ENCODE measurements around the gene TFR2. TPM values are rescaled to one million over a fixed set of nuclear protein-coding genes. Genes with fewer than 3 reads are reported as not detected.

Gene TFR2
- total RNA-seq, 1 donor from 2014 or later, result 0.50 TPM

DNA sequence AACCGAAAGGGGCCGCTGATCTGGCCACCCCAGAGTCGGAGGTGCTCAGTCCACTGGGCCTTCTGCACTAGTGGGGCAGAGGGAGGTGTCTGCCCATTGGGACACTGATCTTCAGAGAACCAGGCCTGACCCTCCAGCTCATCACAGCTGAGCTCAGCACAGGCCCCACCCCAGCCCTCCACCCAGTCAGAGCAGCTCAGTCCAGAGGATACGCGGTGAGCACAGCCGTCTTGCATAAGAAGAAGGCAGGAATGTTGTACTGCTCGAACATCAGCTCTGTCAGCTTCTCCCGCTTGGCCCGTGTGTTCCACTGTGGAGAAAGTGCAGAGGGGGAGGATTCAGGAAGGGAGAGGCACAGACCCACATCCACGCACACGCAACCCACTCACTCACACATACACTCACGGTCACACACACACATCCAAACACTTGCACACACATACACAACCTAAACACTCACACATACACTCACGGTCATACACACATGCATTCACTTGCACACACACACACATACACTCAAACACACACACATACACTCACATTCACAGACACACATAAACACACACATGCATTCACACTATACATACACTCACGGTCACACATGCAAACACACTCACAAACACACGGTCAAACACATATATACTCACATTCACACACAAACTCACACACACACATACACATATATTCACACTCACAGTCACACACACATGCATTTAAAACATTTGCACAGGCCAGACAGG, 8.6 kb upstream of the TFR2 start:
- H3K79me2 ChIP-seq (ENCODE audit: insufficient read depth, low read length), result no peaks in the 10 kb centered on the region
- TF ChIP-seq EZH2 (IDR thresholded peaks at IDR 0.05; ENCODE audit: insufficient read depth, low read length) (no peak), CTCF (IDR thresholded peaks at IDR 0.05; ENCODE audit: insufficient read depth, low read depth, low read length) (no peak)
- no peak overlapping the region for H3K4me3 ChIP-seq (ENCODE audit: insufficient read depth, low read depth, low read length)
- no peaks in the 10 kb centered on the region for H3K9me3 ChIP-seq (ENCODE audit: insufficient read depth, low read depth, low read length)
- H3K27me3 ChIP-seq (ENCODE audit: insufficient read depth, low read length), result peaks cover 5% of the 10 kb centered on the region
- no peak overlapping the region for H3K9ac ChIP-seq (ENCODE audit: low read length)
- H4K20me1 ChIP-seq (ENCODE audit: insufficient read depth, low read length), result no peaks in the 10 kb centered on the region
- no peak overlapping the region for H2AFZ ChIP-seq (ENCODE audit: low read depth, low read length)
- no peaks in the 10 kb centered on the region for H3K36me3 ChIP-seq (ENCODE audit: insufficient read depth, low read length)
- no peak overlapping the region for H3K4me3 Mint-ChIP-seq (ENCODE audit: unreplicated experiment)
- FAIRE-seq (no peak), DNase-seq (ENCODE audit: low read depth) (no peak)
- no peaks in the 10 kb centered on the region for H3K9me3 Mint-ChIP-seq (ENCODE audit: unreplicated experiment)
- no peak overlapping the region for H3K4me2 ChIP-seq (ENCODE audit: low read length)
- no peaks in the 10 kb centered on the region for H3K4me1 Mint-ChIP-seq (ENCODE audit: low read depth, unreplicated experiment)
- no peak overlapping the region for H3K27ac ChIP-seq (ENCODE audit: low read depth, low read length)
- peaks cover 40% of the 10 kb centered on the region for H3K27me3 Mint-ChIP-seq (ENCODE audit: low read depth, unreplicated experiment)
- no peaks in the 10 kb centered on the region for H3K4me1 ChIP-seq (ENCODE audit: insufficient read depth, low read length)
- no peak overlapping the region for H3K27ac Mint-ChIP-seq (ENCODE audit: unreplicated experiment)
- no peaks in the 10 kb centered on the region for H3K36me3 Mint-ChIP-seq (ENCODE audit: low read depth, unreplicated experiment)

DNA sequence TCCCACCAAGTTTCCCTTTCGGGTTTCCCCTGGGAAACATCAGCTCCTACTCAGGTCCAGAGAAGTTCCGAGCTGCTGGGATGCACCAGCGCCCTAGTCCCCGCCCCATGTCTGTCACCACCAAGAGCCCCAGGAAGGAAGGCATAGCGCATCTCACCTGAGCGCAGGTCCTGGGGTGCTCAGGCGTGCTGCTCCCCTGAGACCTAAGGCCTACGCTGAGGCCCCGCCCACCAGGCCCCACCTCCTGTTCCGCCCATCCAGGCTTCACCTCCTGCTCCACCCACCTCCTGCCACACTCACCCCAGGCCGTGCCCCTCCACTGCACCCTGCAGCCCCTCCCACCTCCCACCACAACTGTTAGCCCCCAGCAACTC, 1.2 kb upstream of the TFR2 start:
- H3K4me1 ChIP-seq (ENCODE audit: insufficient read depth, low read length), result no peaks in the 10 kb centered on the region
- H3K4me3 ChIP-seq (ENCODE audit: insufficient read depth, low read depth, low read length), result no peak overlapping the region
- no peak for DNase-seq (ENCODE audit: low read depth)
- no peaks in the 10 kb centered on the region for H3K9me3 Mint-ChIP-seq (ENCODE audit: unreplicated experiment)
- H3K79me2 ChIP-seq (ENCODE audit: insufficient read depth, low read length), result no peaks in the 10 kb centered on the region
- no peak overlapping the region for H2AFZ ChIP-seq (ENCODE audit: low read depth, low read length)
- TF ChIP-seq CTCF (IDR thresholded peaks at IDR 0.05; ENCODE audit: insufficient read depth, low read depth, low read length) (no peak), EZH2 (IDR thresholded peaks at IDR 0.05; ENCODE audit: insufficient read depth, low read length) (no peak)
- no peaks in the 10 kb centered on the region for H3K36me3 Mint-ChIP-seq (ENCODE audit: low read depth, unreplicated experiment)
- no peak for FAIRE-seq
- H3K27me3 Mint-ChIP-seq (ENCODE audit: low read depth, unreplicated experiment), result peaks cover 32% of the 10 kb centered on the region
- H3K9me3 ChIP-seq (ENCODE audit: insufficient read depth, low read depth, low read length), result no peaks in the 10 kb centered on the region
- H3K27ac Mint-ChIP-seq (ENCODE audit: unreplicated experiment), result no peak overlapping the region
- H3K36me3 ChIP-seq (ENCODE audit: insufficient read depth, low read length), result no peaks in the 10 kb centered on the region
- H3K9ac ChIP-seq (ENCODE audit: low read length), result no peak overlapping the region
- H4K20me1 ChIP-seq (ENCODE audit: insufficient read depth, low read length), result no peaks in the 10 kb centered on the region
- H3K4me2 ChIP-seq (ENCODE audit: low read length), result no peak overlapping the region
- no peak overlapping the region for H3K27ac ChIP-seq (ENCODE audit: low read depth, low read length)
- H3K4me3 Mint-ChIP-seq (ENCODE audit: unreplicated experiment), result no peak overlapping the region
- no peaks in the 10 kb centered on the region for H3K4me1 Mint-ChIP-seq (ENCODE audit: low read depth, unreplicated experiment)
- peaks cover 10% of the 10 kb centered on the region for H3K27me3 ChIP-seq (ENCODE audit: insufficient read depth, low read length)

GRCh38 chr7:100641860-100642533, 645 bp upstream of the TFR2 start:
- Mint-ChIP-seq H3K4me1 (ENCODE audit: low read depth, unreplicated experiment) (no peaks in the 10 kb centered on the region), H3K9me3 (ENCODE audit: unreplicated experiment) (no peaks in the 10 kb centered on the region), H3K4me3 (ENCODE audit: unreplicated experiment) (no peak overlapping the region), H3K27ac (ENCODE audit: unreplicated experiment) (no peak overlapping the region), H3K36me3 (ENCODE audit: low read depth, unreplicated experiment) (no peaks in the 10 kb centered on the region), H3K27me3 (ENCODE audit: low read depth, unreplicated experiment) (peaks cover 29% of the 10 kb centered on the region)
- Histone ChIP-seq H3K9me3 (ENCODE audit: insufficient read depth, low read depth, low read length) (no peaks in the 10 kb centered on the region), H3K4me2 (ENCODE audit: low read length) (no peak overlapping the region), H3K27me3 (ENCODE audit: insufficient read depth, low read length) (peaks cover 10% of the 10 kb centered on the region), H3K79me2 (ENCODE audit: insufficient read depth, low read length) (no peaks in the 10 kb centered on the region), H3K36me3 (ENCODE audit: insufficient read depth, low read length) (no peaks in the 10 kb centered on the region), H3K4me1 (ENCODE audit: insufficient read depth, low read length) (no peaks in the 10 kb centered on the region), H3K9ac (ENCODE audit: low read length) (no peak overlapping the region), H3K4me3 (ENCODE audit: insufficient read depth, low read depth, low read length) (no peak overlapping the region), H4K20me1 (ENCODE audit: insufficient read depth, low read length) (no peaks in the 10 kb centered on the region), H3K27ac (ENCODE audit: low read depth, low read length) (no peak overlapping the region), H2AFZ (ENCODE audit: low read depth, low read length) (no peak overlapping the region)
- no peak for DNase-seq (ENCODE audit: low read depth)
- FAIRE-seq, result no peak
- TF ChIP-seq EZH2 (IDR thresholded peaks at IDR 0.05; ENCODE audit: insufficient read depth, low read length) (no peak), CTCF (IDR thresholded peaks at IDR 0.05; ENCODE audit: insufficient read depth, low read depth, low read length) (no peak)
